NB4 (cell line): ENCODE results near the gene SSX2IP.

ENCODE experiments used
- CTCF ChIP-seq: IDR thresholded peaks from one replicate; pipeline ENCODE4 v1.5.1; 2012; ENCODE audit warnings: low read depth, low read length
- POLR2A ChIP-seq: IDR thresholded peaks from 2 replicates; pipeline ENCODE4 v1.6.1; 2011; ENCODE audit warnings: mild to moderate bottlenecking; ENCODE audit not compliant: insufficient read length; ENCODE audit errors: extremely low read depth

DNA sequence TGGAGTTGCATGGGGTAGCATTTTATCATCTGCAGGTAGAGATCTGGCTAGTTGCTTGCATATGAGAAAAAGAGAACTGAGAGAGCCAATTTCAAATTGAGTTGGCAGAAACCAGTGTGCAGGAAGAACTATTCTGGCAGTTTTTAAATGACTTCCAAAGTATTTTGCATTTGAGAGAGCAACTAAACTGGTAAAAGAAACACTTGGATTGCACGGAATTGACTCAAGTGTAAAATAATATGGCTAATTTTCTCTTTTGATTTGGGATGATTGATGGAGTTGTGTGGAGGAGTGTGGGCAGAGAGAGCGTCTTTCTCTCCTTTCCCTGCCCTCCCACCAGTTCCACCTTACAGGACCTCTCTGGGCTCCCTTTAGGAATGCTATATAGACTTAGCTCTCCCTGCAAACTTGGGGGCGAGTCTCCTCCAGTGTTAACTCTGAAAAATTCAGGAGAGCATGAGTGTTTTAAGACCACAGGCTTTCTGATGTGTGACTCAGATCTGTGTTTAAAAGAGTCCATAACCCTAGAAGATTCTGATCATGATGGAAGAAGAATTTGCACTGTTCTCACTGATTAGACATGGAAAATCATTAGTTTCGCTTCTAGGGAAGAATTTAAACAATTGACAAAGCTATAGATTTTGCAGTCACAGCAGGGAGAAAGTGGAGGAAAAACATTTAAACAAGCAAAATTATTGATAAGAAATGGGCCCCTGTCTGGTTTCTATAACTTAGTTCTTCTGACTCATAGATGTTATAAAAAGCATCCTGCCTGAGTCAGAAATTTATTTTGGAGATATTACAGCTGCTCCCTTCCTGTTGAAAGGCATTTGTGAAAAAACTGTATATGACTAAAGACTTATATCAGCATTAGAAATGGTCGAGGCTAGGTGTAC is 91.2 kb downstream of the SSX2IP start:
- no peak for TF ChIP-seq CTCF
- TF ChIP-seq POLR2A, result no peak
